ENCODE data around the gene HINT2. TPM values are rescaled to one million over a fixed set of nuclear protein-coding genes. Genes with fewer than 3 reads are reported as not detected.

The HINT2 gene
- total and polyA plus RNA-seq, 2 donors (not counting 1 experiment from before 2014, with no cell fraction given), result 31.9 to 33.6 TPM

DNA sequence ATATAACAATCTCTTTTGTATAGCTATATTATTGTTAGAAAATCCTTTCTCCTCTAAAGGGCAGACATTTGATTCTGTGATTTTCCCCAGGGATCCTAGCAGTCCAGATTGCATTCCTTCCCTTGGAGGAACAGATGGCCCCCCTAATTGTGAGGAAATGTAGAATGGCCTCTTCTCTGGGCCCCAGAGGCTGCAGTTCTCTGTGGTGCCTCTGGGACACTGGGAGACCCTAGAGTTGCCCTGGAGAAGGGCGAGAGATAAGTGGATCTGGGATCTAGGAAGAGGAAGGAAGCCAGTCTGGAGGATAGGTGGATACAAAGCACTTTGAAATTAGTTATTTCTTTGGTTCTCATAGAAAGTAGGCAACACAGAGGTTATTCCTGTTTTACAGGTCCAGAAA is 1.9 kb upstream of the HINT2 start:
- peaks cover 25% of the 10 kb centered on the region for H3K4me1 Mint-ChIP-seq
- DNase-seq (no peak), ATAC-seq (ENCODE audit: low read depth) (no peak)
- no peaks in the 10 kb centered on the region for H4K20me1 ChIP-seq (ENCODE audit: control insufficient read depth, insufficient read depth, low read length, poor library complexity, severe bottlenecking)
- H3K27ac ChIP-seq (ENCODE audit: low read length in 2 of 2), result no peak overlapping the region
- peak overlapping the region; percentile 35 for H3K4me3 Mint-ChIP-seq
- TF ChIP-seq, protein P1, sequence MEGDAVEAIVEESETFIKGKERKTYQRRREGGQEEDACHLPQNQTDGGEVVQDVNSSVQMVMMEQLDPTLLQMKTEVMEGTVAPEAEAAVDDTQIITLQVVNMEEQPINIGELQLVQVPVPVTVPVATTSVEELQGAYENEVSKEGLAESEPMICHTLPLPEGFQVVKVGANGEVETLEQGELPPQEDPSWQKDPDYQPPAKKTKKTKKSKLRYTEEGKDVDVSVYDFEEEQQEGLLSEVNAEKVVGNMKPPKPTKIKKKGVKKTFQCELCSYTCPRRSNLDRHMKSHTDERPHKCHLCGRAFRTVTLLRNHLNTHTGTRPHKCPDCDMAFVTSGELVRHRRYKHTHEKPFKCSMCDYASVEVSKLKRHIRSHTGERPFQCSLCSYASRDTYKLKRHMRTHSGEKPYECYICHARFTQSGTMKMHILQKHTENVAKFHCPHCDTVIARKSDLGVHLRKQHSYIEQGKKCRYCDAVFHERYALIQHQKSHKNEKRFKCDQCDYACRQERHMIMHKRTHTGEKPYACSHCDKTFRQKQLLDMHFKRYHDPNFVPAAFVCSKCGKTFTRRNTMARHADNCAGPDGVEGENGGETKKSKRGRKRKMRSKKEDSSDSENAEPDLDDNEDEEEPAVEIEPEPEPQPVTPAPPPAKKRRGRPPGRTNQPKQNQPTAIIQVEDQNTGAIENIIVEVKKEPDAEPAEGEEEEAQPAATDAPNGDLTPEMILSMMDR (IDR thresholded peaks at IDR 0.05), result no peak
- TF ChIP-seq EZH2 (IDR thresholded peaks at IDR 0.05; ENCODE audit: borderline replicate concordance, insufficient read depth, low read depth, low read length, poor library complexity, severe bottlenecking), result no peak
- H3K4me1 ChIP-seq (ENCODE audit: control insufficient read depth in 2 of 2, insufficient read depth in 2 of 2, low read length in 2 of 2), result peaks cover 21 to 27% of the 10 kb centered on the region in 2 donors
- 100% methylated on average over 1 of the region's 1 CpG for WGBS (ENCODE audit: insufficient coverage)
- H3K4me2 ChIP-seq (replicated peaks; ENCODE audit: low read depth, low read length, poor library complexity, severe bottlenecking), result no peak overlapping the region
- no peak overlapping the region for H3K9ac ChIP-seq (ENCODE audit: low read length)
- no peaks in the 10 kb centered on the region for H3K36me3 ChIP-seq (replicated peaks in 1 of 2; ENCODE audit: control extremely low read depth in 1 of 2, control insufficient read depth in 1 of 2, extremely low read depth in 1 of 2, insufficient read depth in 2 of 2, low read length in 1 of 2)
- H3K79me2 ChIP-seq (ENCODE audit: control insufficient read depth, insufficient read depth, low read length), result no peaks in the 10 kb centered on the region
- intact Hi-C loops (cut with micrococcal nuclease), result no loop called here
- H3K4me3 ChIP-seq (ENCODE audit: control extremely low read depth in 1 of 5, extremely low read depth in 1 of 5, insufficient read depth in 1 of 5, low read depth in 2 of 5, low read length in 4 of 5), result no peak overlapping the region
- POLR2A ChIA-PET, result no interaction called here
- H3K9me3 ChIP-seq (ENCODE audit: control extremely low read depth in 1 of 3, control insufficient read depth in 2 of 3, insufficient read depth in 1 of 3, low read length in 2 of 3), result no peaks in the 10 kb centered on the region
- no peaks in the 10 kb centered on the region for H3K27me3 Mint-ChIP-seq
- H2AFZ ChIP-seq (ENCODE audit: insufficient read depth, low read depth, low read length, poor library complexity, severe bottlenecking), result no peak overlapping the region
- no peak overlapping the region for H3K27ac Mint-ChIP-seq
- CTCF ChIA-PET, result no interaction called here
- no peaks in the 10 kb centered on the region for H3K9me3 Mint-ChIP-seq (ENCODE audit: insufficient read depth)
- H3K27me3 ChIP-seq (replicated peaks in 1 of 4; ENCODE audit: control extremely low read depth in 1 of 4, control insufficient read depth in 3 of 4, insufficient read depth in 4 of 4, low read length in 3 of 4), result no peaks in the 10 kb centered on the region

DNA sequence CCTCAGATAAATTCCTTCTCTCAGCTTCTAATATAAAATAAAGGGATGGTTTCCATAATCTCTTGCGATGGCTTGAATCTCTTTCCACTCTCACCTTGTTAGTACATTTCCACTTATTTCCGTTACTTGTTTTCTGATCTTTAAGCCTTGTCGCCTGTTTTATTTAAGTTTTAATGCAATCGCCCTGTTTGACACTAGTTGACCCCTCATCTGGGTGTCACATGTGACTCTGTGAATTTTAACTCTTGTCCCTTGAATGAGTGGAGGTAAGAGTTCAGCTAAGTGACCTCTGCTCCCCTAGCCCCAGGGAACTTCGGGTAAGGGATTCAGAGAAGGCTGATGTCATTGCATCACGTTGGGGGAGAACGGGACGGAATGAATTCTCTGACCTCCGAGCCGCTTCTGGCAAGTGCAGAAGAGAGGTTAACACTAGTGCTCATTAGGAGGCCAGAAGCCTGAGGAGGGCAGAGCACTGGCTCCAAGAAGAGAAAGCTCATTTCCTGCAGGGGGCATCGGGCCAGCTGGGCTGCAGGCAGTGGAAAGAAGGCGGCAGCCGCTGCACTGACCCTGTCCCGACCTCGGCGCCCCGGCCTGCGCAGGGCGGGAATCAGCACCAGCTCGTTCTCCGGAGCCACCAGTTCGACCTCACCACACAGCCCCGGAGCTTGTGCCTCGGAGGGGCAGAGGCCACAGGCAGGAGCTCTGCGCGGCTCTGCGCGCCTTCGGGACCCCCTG is 569 bp downstream of the HINT2 start:
- no peaks in the 10 kb centered on the region for H3K27me3 Mint-ChIP-seq
- H3K27ac ChIP-seq (ENCODE audit: low read length in 2 of 2), result peak overlapping the region; percentile 71 to 87
- H3K79me2 ChIP-seq (ENCODE audit: control insufficient read depth, insufficient read depth, low read length), result no peaks in the 10 kb centered on the region
- no peaks in the 10 kb centered on the region for H3K9me3 Mint-ChIP-seq (ENCODE audit: insufficient read depth)
- peak overlapping the region; percentile 61 to 94 (median 75) for H3K4me3 ChIP-seq (ENCODE audit: control extremely low read depth in 1 of 5, extremely low read depth in 1 of 5, insufficient read depth in 1 of 5, low read depth in 2 of 5, low read length in 4 of 5)
- H3K9me3 ChIP-seq (ENCODE audit: control extremely low read depth in 1 of 3, control insufficient read depth in 2 of 3, insufficient read depth in 1 of 3, low read length in 2 of 3), result no peaks in the 10 kb centered on the region
- ChIA-PET POLR2A (interaction anchor here (0.9 to 1.6 kb wide), 5 partner anchors 31 to 208 kb away, joined by 3 read pairs; partner anchors contain the start of genes CREB3, RGP1 and TLN1), CTCF (interaction anchor here (0.8 to 4.6 kb wide), 15 partner anchors 9 to 210 kb away, joined by 3 to 58 read pairs (median 5); partner anchors contain the start of genes CCDC107, CREB3, FAM221B and RMRP)
- TF ChIP-seq, protein P1 (IDR thresholded peaks at IDR 0.05), result no peak
- TF ChIP-seq EZH2 (IDR thresholded peaks at IDR 0.05; ENCODE audit: borderline replicate concordance, insufficient read depth, low read depth, low read length, poor library complexity, severe bottlenecking), result no peak
- peaks cover 0 to under 1% of the 10 kb centered on the region in 2 experiments for H3K36me3 ChIP-seq (replicated peaks in 1 of 2; ENCODE audit: control extremely low read depth in 1 of 2, control insufficient read depth in 1 of 2, extremely low read depth in 1 of 2, insufficient read depth in 2 of 2, low read length in 1 of 2)
- 8% methylated on average over 28 of the region's 29 CpGs for WGBS (ENCODE audit: insufficient coverage)
- peak; percentile 15 for ATAC-seq (ENCODE audit: low read depth)
- no peaks in the 10 kb centered on the region for H4K20me1 ChIP-seq (ENCODE audit: control insufficient read depth, insufficient read depth, low read length, poor library complexity, severe bottlenecking)
- H3K4me1 Mint-ChIP-seq, result peaks cover 30% of the 10 kb centered on the region
- intact Hi-C loops (cut with micrococcal nuclease), result loop anchor here (5.0 kb wide), 1 partner anchor 1147 kb away; a partner anchor contains a TSS
- H3K4me3 Mint-ChIP-seq, result peak overlapping the region; percentile 97
- H3K4me1 ChIP-seq (ENCODE audit: control insufficient read depth in 2 of 2, insufficient read depth in 2 of 2, low read length in 2 of 2), result peaks cover 26 to 33% of the 10 kb centered on the region in 2 donors
- peak overlapping the region; percentile 98 for H3K27ac Mint-ChIP-seq
- H3K27me3 ChIP-seq (replicated peaks in 1 of 4; ENCODE audit: control extremely low read depth in 1 of 4, control insufficient read depth in 3 of 4, insufficient read depth in 4 of 4, low read length in 3 of 4), result no peaks in the 10 kb centered on the region
- peak overlapping the region; percentile 88 for H3K4me2 ChIP-seq (replicated peaks; ENCODE audit: low read depth, low read length, poor library complexity, severe bottlenecking)
- H3K9ac ChIP-seq (ENCODE audit: low read length), result peak overlapping the region; percentile 90
- H2AFZ ChIP-seq (ENCODE audit: insufficient read depth, low read depth, low read length, poor library complexity, severe bottlenecking), result peak overlapping the region; percentile 94
- DNase-seq, result no peak

Data from B cell (primary cell).